ENCODE measurements around the gene RAB3IL1. TPM values are rescaled to one million over a fixed set of nuclear protein-coding genes. Genes with fewer than 3 reads are reported as not detected.

The RAB3IL1 gene
- total and polyA plus RNA-seq, 2 of the 13 experiments (the other 11 are each of a cell fraction or from before 2014, with no cell fraction given): 1.2 to 2.0 TPM

- TF ChIP-seq RBM22 (optimal IDR thresholded peaks at IDR 0.05; ENCODE audit: low read length) (peak; percentile 86), ZNF704 (CRISPR knock-in tag; IDR thresholded peaks at IDR 0.05; ENCODE audit: borderline replicate concordance) (peak; percentile 6; the same call in 1 of the 2 replicates), ZSCAN5A (CRISPR knock-in tag; IDR thresholded peaks at IDR 0.05; ENCODE audit: borderline replicate concordance) (no peak), GMEB2 (CRISPR knock-in tag; IDR thresholded peaks at IDR 0.05; ENCODE audit: low read depth) (no peak), ELK4 (CRISPR knock-in tag; IDR thresholded peaks at IDR 0.05; ENCODE audit: borderline replicate concordance) (no peak), MYPOP (CRISPR knock-in tag; IDR thresholded peaks at IDR 0.05) (no peak), KLF6 (CRISPR knock-in tag; IDR thresholded peaks at IDR 0.05) (no peak), ZNF598 (CRISPR knock-in tag; IDR thresholded peaks at IDR 0.05; ENCODE audit: borderline replicate concordance) (no peak), ZNF484 (CRISPR knock-in tag; IDR thresholded peaks at IDR 0.05; ENCODE audit: borderline replicate concordance, low read depth) (no peak), ZNF768 (CRISPR knock-in tag; IDR thresholded peaks at IDR 0.05) (no peak), ZNF558 (CRISPR knock-in tag; IDR thresholded peaks at IDR 0.05; ENCODE audit: borderline replicate concordance) (no peak), ZNF710 (CRISPR knock-in tag; IDR thresholded peaks at IDR 0.05; ENCODE audit: borderline replicate concordance) (no peak), HMGXB3 (CRISPR knock-in tag; IDR thresholded peaks at IDR 0.05; ENCODE audit: borderline replicate concordance) (no peak)
These were observed 49.4 kb upstream of the RAB3IL1 start (continued) for GRCh38 chr11:61966734-61967115.
